Islet precursor cell (in vitro differentiated cells): ENCODE measurements around the gene VAV3.
A peak's percentile ranks its signal among the peaks of the same experiment; 100 is the strongest.
"Not testable (repeated sequence)": the region's sequence is repeated elsewhere in the genome, so short reads cannot be mapped to it uniquely, and the experiment has no call there.

ENCODE experiments used
- DNase-seq: peaks from one replicate; pipeline ENCODE4 v3.0.0-alpha.2; 2018

The VAV3 gene

DNA sequence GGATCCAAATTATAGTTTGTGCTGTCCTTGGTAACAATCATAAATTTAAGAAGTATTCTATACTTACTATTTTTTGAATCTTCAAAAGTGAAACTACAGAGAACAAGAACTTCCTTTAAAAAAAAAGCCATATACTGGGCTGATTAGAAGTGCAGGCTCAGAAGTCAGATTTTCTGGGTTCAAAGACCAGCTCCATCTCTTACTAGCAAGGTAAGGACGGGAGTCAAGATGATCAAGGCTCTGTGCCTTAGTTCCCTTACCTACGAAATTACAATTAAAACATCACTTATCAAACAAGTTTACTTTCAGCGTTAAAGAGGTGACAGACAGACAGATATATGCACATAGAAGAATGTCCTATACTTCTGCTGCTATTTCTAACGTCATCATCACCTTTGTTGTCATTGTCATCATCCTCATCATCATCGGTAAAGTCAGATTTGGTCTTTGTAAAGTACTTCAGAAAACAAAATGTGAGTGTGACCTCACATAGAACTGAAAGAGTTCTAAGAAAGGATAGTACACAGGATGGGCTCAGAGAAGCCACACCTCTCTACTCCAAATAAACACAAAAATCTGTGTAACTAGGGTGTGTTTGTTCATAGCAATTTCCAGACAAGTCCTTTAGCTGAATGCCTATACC, 178.7 kb downstream of the VAV3 start:
- no peak for DNase-seq

DNA sequence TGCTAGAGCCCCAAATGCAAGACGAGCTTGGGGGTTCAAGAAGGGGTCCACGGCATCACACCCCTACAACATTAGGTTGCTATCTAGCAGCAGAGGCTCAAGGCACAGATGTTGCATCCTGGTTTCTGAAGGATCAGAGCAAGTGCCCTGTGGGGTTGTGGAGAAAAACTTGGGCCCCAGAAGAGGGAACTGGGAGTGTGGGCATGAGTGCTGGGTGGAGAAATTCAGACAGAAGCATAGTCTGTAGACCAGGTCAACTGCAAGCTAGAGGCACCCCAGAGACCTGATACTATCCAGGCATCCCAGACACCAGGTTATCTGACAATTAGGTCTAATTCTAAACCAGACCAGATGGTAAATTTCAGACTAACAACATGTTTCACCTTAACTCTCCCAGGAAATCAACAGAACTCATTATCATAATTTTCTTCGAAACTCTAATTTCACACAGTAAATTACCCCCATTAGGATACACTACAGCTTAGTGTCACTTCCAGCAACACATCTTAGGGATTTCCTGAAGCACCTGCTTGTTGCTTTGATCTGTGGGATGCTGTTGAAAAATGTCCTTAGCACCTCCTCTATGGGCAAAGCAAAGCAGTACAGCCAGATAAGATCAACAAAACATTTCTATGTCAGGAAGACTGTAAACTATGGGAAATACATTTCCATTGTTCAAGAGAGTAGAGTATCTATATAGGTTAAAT, 179.3 kb downstream of the VAV3 start:
- no peak for DNase-seq

DNA sequence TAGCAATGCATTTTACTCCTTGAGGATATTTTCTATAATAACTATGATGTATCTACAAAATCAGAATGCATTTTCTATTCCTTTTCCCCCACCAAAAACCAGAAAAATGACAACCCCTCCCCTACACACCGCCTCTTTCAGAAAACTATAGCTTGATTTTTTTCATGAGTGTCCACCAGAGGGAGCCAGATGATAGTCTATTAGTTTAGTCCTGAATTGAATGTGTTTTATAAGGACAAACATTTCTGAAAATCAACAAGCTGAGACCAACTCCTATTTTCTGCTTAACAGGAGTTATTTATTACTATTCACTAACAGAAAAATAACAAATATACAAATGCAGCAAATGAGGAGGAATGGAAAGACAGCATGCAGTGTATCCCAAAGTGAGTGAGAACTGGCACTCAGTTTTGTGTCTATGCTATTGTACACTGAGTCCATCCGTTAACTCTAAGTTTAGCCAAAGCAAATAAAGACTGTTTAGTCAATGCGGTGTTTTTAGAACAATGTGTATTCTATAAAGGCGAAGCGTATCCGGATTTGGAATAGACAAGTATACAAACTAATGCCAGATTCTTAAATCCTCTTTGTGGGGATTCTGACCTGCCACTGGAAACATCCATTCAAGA, 182.6 kb downstream of the VAV3 start:
- no peak for DNase-seq

DNA sequence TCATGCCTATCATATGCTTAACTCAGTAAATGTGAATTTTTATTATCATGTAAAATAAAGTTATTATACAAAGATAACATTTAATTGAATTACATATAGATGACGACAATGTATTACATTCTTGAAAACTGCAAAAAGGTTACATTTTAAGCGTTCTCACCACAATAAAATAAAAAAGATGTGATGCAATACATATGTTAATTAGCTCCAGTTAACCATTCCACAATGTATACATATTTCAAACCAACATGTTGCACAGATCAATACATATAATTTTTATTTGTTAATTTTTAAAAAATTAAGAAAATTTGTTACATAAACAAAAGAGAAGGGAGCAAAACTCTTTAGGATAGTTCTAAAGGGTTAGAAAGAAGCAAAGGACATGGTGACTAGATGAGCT, 183.7 kb downstream of the VAV3 start:
- no peak for DNase-seq

DNA sequence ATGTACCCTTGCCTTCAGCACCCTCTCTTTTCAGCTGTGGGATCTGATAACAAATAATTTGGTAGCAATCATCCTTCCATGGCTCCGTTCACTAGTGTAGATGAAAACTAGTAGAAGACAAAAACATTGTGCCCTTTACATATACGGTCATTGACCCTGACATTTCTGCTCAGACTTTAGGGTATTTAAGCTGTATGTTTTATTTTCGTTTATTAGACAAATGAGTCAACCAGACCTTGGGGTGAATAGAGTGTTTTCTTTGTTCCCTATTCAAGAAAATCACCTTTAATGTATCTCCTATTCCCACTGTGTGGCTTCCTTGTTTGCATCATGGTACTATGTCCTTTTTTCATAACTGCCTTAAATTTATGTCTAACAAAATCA, 187.3 kb downstream of the VAV3 start:
- DNase-seq, result no peak

DNA sequence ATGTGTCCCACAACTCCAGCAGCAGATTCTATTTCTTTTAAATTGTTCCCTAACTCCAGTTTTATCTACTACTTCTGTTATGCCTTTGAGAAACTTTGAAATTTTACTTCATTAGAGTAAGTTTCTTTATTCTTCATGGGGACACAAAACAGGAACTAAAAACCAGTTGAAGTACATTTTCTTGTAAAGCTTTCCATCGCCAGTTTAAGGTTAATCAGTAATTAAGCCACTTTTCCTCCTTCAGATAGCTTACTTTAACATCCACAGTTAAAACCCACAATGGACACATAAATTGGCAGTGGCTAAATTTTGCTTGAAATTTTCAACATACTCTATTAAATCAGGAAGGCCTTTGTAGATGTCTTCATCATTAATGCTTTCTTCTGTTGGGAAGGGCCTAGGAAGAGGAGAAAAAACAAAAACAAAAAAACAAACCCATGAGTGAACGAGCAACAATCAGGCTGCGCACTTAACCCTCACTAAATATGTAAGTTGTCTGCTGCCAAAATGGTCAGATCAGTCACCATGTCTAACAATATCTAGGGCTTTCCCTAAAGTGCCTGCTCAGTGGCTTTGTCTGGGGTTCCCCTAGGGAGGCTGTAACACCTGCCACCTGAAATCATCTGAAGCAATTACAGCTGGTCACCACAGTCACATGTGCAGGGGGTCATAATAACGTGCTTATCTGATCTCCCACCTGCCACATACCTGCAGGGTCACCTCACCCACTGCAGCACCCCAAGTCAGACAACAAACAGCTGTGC, 187.9 kb downstream of the VAV3 start:
- no peak for DNase-seq

DNA sequence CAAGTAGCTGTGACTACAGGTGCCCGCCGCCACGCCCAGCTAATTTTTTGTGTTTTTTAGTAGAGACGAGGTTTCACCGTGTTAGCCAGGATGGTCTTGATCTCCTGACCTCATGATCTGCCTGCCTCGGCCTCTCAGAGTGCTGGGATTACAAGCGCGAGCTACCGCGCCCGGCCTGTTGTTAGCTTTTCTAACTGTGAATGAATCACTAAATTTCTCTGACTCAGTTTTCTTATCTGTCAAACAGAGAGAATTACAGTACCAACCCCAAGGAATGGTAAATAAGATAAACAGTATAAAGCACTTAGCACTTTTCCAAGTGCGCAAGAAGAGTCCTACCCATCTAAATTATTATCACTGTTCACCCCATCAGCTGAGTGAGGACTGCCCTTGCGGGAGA, 193.6 kb downstream of the VAV3 start:
- DNase-seq, result no peak

DNA sequence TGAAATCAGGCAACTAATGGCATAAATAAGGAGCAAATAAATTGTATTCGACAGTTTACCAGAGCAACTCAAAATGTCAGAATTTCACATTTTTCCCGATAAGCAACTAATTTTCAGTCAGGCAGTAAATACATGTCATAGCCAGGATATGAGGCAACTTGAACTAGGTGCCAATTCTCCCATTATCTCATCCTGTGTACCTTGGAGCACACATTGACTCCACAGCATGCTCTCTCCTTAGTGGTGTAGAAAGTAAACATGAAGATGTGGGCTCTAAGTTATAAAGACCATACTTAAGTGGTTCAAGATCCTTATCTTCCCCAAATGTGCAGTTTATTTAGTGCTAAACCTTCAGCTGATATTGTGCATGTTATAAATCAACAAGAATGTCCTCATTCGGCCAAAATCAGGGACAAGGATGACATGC, 197.8 kb downstream of the VAV3 start:
- no peak for DNase-seq

DNA sequence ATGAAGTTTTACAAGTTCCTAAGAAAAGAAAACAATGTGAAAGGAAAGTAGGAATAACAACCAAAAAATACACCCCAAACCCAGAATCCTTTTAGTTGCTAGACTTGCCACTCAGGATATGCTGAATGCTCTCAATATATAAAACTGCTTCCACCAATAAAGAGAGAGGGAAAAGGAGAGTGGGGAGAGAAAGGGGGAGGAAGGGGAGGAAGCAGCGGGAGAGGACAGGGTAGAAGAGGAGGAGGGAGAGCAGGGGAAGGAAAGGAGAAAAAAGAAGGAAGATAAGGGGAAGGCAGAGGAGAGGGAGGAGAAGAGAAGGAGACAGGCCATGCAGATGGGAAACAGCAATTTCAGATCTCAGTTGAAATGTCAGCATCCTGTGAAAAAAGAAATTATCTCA, 198.4 kb downstream of the VAV3 start:
- DNase-seq, result no peak

DNA sequence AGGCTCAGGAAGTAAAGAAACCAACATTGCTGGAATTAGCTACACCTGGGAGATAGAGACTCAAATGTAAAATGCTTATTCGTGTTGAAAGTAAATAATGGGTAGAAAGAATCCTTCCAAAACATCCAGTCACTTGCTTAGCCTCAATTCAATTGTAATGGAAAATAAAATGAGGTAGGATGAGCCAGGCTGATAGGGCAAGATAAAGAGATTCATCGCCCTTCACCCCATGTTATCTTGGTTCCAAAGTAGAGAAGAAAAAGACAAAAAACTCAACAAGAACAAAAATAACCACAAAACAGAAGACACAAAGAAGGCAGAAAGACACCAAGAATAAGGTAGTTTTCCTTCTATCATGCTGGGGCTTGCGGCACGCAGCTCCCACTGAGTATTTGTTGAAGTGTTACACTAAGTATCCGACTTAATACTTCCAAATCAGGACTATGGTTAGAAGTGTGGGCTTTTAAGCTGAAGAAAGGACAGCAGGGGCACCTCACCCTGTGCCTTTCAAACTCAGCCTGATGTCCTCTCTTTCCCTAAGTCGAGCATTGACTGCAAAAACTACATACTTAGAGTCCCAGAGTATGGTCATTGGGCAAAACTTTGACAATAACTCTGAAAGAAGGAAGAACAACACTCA, 202.1 kb downstream of the VAV3 start:
- DNase-seq, result no peak

DNA sequence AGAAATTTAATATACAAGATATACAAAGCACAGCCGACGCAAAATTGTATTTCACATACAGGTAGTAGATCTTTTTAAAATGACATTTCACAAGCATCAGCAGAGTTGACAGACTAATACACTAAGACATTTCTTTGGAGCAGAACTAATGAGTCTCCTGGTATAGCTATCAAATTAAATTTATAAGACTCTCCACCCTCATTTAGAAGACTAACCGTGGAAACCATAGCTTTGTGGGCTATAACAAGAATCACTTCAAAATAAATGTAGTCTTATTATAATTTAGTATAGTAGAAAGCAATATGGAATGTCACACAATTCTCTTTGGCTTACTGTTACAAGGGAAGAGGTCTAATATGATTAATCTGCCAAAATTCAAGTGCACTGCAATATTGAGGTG, 204.9 kb downstream of the VAV3 start:
- no peak for DNase-seq

DNA sequence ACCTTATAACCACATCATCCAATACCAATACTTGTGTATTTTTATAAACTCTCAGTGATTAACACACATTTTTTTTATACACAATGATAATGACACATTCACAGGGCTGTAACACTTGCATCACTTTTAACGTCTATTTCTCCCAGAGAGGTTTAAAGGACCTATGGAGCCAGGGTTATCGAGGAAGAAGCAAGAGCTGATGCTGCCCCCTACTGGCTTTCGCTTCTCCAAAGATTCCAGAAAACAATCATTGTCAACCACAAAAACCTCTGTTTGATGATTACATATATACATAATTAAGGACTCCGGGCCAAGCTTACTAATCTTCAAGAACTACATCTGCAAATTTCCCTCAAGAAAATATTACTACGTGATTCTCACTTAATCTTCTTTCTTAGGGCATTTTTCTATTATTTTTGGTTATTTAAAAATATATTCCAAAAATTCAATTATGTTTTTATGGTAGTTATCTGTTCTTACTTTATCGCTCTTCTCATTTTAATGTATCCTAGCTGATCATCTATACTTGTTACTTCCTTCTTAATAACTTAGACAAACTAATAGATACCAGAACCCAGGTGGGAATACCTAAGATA, 214.5 kb downstream of the VAV3 start:
- peak; percentile 74 for DNase-seq

DNA sequence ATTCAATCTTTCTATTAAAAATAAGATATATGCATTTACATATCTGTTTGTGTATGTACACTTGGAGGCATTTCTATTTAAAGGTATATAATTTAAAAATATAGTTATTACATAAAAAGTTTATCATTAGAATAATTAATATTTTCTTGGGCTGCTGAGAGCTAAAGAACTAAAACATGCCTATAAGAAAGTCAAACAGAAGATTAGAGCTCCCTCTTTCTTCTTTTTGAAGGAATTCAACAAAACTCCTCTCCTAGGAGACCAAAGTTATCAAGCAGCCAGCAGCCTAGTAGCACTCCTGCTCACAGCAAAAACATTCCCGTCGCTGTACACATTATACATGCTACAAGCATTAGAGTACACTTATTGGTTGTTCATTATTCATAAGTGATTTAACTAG, 216.4 kb downstream of the VAV3 start:
- no peak for DNase-seq

DNA sequence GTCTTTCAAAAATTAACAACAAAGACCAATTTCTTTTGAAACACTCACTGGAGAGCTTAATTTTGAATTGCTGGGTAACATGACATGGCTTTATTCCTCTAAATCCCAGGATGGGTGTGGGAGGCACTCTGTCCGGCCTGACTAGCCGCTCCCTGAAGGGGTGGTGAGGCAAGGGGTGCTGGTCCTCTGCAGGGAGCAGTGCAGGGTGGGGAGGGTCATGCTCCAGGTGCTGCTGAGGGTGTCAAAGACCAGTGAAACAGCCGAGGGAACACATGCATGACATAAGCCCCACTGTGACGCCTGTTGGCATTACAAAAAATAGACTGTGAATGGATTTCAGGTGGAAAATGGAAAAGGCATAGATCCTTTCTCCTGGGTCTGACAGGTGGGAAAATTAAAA, 223.7 kb downstream of the VAV3 start:
- DNase-seq, result no peak

DNA sequence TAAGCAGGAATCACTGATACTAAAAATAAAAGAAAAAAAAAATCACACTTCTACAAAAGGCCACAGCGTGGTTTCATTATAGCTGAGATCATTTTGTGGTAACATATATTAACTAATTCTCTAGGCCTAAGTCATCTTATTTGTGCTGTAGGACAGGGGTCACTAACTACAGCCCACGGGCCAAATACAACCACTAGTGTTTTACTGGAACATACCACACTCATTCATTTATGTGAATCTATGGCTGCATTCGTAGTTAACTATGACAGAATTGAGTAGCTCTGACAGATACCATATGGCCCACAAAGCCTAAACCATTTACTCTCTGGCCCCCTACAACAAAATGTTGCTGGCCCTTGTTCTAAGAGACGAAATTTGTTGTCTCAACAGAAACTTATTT, 224.4 kb downstream of the VAV3 start:
- DNase-seq, result no peak

DNA sequence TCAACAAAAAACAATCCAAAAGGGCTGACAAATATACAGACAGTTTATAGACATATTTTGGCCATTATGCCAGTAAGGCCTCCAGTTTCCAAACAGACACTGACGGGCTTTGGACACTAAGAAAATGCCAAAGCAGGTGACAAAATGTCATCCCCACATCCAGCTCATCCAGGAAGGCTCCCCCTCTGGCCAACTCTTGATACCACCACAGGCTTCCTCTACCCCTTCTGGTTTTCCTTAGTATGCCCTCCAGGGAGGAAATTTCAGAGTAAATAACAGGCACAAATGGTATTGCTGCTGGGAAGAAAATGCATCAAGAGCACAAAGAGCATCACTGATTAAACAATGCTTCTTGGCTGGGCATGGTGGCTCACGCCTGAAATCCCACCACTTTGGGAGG, 225.3 kb downstream of the VAV3 start:
- DNase-seq, result no peak

DNA sequence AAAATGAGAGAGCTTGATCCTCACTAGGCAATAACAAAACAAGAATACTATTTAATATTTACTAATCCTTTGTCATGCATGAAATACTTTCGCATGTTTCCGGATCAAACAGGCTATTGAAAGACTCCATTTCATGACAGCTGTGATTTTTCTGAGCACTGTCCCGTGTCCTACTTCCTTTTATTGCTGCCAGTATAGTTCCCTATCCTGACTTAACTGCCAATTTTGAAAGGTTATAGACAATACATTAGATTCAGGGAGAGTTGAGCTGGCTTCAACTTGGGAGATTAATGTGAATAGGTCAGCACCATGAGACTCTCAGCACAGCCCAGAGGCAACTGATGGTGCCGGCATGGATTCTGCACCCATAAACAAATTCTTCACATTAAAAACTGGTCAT, 225.8 kb downstream of the VAV3 start:
- DNase-seq, result no peak

DNA sequence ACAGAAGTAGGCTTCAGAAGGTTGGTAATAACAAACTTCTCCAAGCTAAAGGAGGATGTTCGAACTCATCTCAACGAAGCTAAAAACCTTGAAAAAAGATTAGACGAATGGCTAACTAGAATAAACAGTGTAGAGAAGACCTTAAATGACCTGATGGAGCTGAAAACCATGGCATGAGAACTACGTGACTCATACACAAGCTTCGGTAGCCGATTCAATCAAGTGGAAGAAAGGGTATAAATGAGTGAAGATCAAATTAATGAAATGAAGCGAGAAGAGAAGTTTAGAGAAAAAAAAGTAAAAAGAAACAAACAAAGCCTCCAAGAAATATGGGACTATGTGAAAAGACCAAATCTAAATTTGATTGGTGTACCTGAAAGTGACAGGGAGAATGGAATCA, 231.6 kb downstream of the VAV3 start:
- not testable (repeated sequence) for DNase-seq

DNA sequence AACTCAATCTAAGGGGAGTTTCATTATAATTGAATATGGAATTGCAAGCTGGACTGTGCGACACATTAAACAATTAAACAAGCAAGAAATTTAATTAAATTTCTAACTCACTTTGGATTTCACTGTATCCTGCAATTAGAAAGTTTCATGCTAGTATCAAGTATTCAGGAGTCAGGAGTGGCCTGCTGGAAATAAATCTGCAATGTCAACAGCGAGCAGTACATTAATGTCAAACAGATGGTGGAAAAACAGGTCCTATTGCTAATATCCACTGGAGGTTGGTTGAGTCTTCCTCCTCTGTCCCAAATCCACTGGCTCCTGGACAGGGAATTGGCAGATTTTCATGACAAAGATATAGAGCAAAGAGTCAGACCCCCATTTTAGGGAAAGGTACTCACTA, 237.1 kb downstream of the VAV3 start:
- DNase-seq, result no peak

DNA sequence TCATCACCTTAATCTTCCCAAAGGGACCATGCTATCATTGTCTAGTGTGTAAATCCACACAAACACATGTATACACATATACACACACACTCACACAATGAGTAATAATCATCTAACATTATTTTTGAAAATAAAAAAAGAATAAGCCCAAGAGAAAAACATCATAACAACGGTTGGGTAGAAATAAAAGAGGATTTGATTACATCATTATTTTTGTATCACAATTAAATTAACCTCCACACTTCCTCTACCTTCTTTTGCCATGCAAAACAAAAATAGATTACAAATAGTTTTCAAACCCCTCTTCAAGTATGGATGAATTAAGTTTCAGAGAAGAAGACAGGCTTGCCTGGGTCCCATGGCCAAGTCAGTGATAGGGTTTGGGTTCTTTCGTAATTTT, 238.1 kb downstream of the VAV3 start:
- no peak for DNase-seq

DNA sequence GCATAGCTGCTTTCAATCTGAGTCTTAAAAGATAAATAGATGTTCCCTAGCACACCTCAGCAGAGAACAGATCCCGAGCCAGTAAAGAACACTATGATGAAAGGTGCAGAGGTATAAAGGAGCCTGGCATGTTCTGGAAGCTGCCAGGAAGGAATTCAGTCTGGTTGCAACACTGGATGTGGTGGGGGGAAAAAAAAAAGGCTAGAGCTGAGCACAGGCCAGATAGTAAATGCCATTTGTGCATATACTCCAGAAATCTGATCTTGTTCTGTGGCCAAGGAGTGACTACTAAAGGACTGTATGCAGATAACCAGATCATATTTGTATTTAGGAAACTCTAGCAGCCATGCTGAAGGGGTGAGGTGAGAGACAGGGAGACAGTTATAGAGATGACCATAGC, 240.3 kb downstream of the VAV3 start:
- no peak for DNase-seq

DNA sequence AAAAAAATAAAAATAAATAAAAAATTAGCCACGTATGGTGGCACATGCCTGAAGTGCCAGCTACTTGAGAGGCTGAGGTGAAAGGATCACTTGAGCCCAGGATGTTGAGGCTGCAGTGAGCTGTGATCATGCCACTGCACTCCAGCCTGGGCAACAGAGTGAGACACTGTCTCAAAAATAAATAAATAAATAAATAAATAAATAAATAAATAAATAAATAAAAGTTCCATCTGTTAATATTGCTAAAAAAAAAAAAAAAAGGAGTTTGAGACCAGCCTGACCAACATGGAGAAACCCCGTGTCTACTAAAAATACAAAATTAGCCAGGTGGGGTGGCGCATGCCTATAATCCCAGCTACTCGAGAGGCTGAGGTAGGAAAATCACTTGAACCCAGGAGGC, 244.8 kb downstream of the VAV3 start:
- DNase-seq, result not testable (repeated sequence)

DNA sequence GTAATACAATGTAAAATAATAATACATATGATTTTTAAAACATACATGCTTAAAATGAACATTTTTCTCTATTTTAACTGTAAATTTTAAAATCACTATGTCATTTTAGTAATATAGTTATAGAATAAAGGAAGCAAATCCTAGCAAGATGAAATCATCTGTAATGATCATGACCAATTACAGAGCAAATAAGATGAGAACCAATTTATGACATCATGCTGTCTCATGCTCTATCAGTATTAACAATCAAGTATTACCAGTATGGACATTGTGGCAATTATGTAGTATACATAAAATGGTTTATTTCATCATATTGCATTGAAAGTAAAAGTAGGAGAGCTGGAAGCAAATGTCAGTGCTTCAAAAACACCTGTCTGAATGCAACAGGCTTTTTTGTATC, 255.0 kb downstream of the VAV3 start:
- DNase-seq, result no peak
